ENCODE data around the gene ACSS1.

ACSS1 gene

DNA sequence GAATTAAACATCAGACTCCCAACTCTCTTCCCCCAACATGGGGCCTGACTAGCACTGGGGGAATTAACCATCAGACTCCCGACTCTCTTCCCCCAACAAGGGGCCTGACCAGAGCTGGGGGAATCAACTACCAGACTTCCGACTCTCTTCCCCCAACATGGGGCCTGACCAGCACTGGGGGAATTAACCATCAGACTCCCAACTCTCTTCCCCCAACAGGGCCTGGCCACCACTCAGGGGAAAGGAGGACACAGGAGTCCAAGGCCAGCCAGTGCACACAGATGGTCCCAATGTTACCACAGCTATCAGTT, 95.8 kb downstream of the ACSS1 start:
- Histone ChIP-seq H3K36me3 (ENCODE audit: insufficient read depth, low read length) (peaks cover 12% of the 10 kb centered on the region), H3K9me3 (ENCODE audit: control insufficient read depth, insufficient read depth, low read length) (no peaks in the 10 kb centered on the region), H3K4me1 (ENCODE audit: insufficient read depth, low read length) (no peaks in the 10 kb centered on the region), H3K9ac (ENCODE audit: low read depth, low read length) (no peak overlapping the region)

DNA sequence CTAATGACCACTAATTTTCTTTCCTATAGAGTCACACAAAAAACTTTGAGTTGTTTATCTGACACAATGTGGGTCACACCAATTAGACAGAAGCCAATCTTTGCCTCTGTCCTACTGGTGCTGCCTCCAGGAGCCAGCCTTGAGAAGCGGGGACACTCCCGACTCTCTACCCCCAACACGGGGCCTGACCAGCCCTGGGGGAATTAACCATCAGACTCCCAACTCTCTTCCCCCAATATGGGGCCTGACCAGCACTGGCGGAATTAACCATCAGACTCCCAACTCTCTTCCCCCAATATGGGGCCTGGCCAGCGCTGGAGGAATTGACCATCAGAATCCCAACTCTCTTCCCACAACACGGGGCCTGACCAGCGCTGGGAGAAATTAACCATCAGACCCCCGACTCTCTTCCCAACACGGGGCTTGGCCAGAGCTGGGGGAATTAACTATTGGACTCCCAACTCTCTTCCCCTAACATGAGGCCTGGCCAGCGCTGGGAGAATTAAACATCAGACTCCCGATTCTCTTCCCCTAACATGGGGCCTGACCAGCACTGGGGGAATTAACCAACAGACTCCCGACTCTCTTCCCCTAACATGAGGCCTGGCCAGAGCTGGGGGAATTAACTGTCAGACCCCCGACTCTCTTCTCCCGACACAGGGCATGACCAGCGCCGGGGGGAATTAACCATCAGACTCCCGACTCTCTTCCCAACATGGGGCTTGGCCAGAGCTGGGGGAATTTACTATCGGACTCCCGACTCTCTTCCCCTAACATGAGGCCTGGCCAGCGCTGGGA, 96.4 kb downstream of the ACSS1 start:
- Histone ChIP-seq H3K9ac (ENCODE audit: low read depth, low read length) (no peak overlapping the region), H3K36me3 (ENCODE audit: insufficient read depth, low read length) (peaks cover 12% of the 10 kb centered on the region), H3K9me3 (ENCODE audit: control insufficient read depth, insufficient read depth, low read length) (no peaks in the 10 kb centered on the region), H3K4me1 (ENCODE audit: insufficient read depth, low read length) (no peaks in the 10 kb centered on the region)

DNA sequence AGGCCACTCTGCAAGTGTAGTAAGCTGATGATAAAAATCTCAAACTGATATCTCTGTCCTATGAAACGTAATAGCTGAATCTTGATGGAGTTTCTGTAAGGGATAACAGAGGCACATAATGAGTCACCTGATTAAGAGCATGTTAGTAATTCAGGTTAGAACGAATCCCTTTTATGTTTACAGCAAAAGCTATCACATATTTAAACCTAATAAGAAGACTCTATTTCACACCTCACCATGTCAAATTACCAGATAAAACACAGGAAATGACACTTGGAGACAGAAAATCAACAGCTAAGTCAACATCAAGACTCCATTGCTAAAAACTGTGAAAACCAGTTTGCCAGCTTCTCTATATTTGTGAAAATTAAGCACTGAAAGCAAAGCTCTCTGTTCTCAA, 97.1 kb downstream of the ACSS1 start:
- peaks cover 10% of the 10 kb centered on the region for H3K36me3 ChIP-seq (ENCODE audit: insufficient read depth, low read length)

DNA sequence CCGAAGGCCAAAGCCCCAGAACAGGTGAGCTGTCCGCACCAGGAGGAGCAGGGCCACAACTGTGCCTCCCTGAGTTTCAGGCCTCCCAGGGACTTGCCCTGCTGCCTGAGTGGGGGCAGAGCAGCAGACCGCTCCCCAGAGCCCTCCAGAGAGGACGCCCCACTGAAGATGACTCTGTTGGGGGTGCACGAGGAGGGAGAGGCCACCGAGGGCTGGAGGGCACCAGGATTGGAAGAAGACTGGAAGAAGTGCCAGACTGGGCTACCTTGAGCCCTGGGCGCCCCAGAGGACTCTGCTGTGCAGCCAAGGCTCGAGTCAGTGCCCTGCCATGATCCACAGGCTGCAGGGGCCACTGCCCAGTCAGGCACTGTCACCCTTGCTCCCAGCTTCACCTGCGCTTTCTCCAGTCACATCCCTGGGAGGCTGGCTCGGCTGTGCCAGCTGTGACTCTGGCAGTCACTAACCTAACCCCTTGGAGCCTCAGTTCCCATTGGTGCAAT, 97.6 kb downstream of the ACSS1 start:
- no peak overlapping the region for H3K9ac ChIP-seq (ENCODE audit: low read depth, low read length)
- no peaks in the 10 kb centered on the region for H3K9me3 ChIP-seq (ENCODE audit: control insufficient read depth, insufficient read depth, low read length)
- H3K4me1 ChIP-seq (ENCODE audit: insufficient read depth, low read length), result no peaks in the 10 kb centered on the region
- peaks cover 8% of the 10 kb centered on the region for H3K36me3 ChIP-seq (ENCODE audit: insufficient read depth, low read length)

More for the DNA sequence above, 97.1 kb downstream of the ACSS1 start:
- Histone ChIP-seq H3K4me1 (ENCODE audit: insufficient read depth, low read length) (no peaks in the 10 kb centered on the region), H3K9me3 (ENCODE audit: control insufficient read depth, insufficient read depth, low read length) (no peaks in the 10 kb centered on the region), H3K9ac (ENCODE audit: low read depth, low read length) (no peak overlapping the region)

DNA sequence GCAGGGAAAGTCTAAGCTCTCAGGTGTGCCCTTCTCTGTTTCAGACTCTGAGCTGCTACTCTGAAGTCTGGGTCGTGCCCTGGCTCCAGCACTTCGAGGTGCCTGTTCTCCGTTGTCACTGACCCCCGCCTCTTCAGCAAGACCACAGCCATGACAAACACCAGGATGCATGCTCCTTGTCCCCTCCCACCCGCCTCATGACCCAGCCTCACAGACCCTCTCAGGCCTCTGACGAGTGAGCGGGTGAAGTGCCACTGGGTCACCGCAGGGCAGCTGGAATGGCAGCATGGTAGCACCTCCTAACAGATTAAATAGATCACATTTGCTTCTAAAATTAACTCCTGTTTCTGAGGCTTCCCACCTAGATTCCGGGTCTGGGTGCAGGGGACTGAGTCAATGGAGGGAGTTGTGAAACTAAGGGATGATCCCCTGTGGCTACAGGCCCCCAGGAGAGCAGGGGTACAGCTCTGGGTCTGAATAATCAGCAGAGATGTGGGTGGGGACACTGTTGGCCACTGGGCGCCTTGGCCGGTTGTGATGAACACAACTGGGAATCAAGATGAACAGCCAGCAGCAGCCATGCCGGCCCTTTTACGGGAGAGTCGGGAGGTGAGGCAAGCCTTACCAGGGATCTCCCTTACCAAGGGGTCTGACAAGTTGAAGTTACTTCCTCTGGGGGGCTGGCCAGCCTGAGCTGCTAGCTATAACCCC, 98.2 kb downstream of the ACSS1 start:
- H3K4me1 ChIP-seq (ENCODE audit: insufficient read depth, low read length), result no peaks in the 10 kb centered on the region
- no peaks in the 10 kb centered on the region for H3K9me3 ChIP-seq (ENCODE audit: control insufficient read depth, insufficient read depth, low read length)
- H3K9ac ChIP-seq (ENCODE audit: low read depth, low read length), result no peak overlapping the region
- H3K36me3 ChIP-seq (ENCODE audit: insufficient read depth, low read length), result peaks cover 8% of the 10 kb centered on the region

DNA sequence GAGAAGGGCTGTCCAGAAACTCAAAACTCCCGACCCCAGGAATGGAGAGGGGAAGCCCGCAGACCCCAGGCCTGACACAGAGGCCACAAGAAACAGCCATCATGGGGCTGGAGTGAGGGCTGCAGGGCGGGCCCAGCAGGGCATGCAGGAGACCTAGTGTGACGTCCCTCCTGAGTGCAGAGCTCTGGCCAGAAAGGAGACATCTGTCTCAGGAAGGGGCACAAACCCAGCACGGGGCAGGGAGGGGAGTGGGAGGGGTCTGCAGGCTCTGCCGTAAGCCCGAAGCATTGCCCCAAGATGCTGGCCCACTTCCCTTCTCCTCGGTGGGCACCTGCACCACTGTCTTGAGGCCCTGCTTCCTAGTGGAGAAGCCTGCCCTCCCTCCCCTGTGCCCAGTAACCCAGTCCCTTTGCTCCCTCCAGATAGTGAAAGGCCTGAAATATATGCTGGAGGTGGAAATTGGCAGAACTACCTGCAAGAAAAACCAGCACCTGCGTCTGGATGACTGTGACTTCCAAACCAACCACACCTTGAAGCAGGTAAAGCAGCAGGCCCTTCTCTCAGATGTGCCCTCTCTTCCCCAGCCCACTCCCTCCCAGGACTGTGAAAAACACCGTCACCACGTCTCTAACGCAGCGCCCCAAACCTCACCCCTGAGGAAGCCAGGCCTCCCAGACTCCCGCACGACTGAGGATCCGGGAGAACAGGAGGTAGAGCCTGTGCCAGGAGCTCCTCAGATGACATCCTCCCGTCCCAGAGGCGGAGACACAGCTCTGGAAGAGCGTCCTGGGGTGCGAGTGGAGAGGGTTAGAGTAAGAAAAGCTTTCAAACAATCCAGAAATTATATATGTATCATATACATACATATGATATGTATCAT, 99.2 kb downstream of the ACSS1 start:
- Histone ChIP-seq H3K9ac (ENCODE audit: low read depth, low read length) (no peak overlapping the region), H3K4me1 (ENCODE audit: insufficient read depth, low read length) (no peaks in the 10 kb centered on the region), H3K9me3 (ENCODE audit: control insufficient read depth, insufficient read depth, low read length) (no peaks in the 10 kb centered on the region), H3K36me3 (ENCODE audit: insufficient read depth, low read length) (peaks cover 8% of the 10 kb centered on the region)

DNA sequence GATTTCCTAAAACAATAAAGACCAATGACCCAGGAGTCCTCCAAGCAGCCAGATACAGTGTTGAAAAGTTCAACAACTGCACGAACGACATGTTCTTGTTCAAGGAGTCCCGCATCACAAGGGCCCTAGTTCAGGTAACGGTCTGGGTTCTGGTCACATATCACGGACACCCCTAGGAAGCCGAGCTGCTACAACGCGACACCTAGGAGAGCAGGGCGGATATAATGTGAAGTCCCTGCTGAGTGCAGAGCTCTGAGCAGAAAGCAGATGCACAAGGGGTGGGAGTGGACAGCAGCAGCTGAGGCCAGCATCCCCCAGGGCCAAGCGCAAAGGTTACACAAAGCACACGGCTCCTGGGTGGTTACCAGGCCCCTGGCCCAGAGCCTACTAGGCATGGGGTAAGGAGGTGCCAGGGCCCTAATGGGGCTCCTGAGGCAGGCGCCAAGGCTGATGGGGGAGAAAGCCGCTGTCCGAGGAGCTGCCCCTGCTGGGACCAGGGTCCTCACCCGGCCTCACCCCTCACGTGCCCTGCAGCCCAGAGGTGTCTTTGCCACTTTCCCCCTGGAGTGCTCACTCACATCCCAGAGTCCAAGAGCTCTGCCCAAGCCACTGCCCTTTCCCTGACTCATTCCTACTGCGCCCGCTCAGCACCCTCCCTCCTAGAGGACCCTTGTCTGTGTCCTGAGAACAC, 100.5 kb downstream of the ACSS1 start:
- Histone ChIP-seq H3K4me1 (ENCODE audit: insufficient read depth, low read length) (no peaks in the 10 kb centered on the region), H3K36me3 (ENCODE audit: insufficient read depth, low read length) (peaks cover 4% of the 10 kb centered on the region), H3K9ac (ENCODE audit: low read depth, low read length) (no peak overlapping the region)

More for the DNA sequence above, 100.5 kb downstream of the ACSS1 start:
- no peaks in the 10 kb centered on the region for H3K9me3 ChIP-seq (ENCODE audit: control insufficient read depth, insufficient read depth, low read length)
